Measurements from ENCODE around the gene GNAL.

Gene GNAL

GRCh38 chr18:11877497-11878135 lies 188.6 kb downstream of the GNAL start:
- no peak overlapping the region for H3K4me2 ChIP-seq (ENCODE audit: low read depth, low read length, poor library complexity, severe bottlenecking)
- no peak for TF ChIP-seq EZH2phosphoT487 (conservative IDR thresholded peaks at IDR 0.05; ENCODE audit: low read length)
- TF ChIP-seq, protein P1, sequence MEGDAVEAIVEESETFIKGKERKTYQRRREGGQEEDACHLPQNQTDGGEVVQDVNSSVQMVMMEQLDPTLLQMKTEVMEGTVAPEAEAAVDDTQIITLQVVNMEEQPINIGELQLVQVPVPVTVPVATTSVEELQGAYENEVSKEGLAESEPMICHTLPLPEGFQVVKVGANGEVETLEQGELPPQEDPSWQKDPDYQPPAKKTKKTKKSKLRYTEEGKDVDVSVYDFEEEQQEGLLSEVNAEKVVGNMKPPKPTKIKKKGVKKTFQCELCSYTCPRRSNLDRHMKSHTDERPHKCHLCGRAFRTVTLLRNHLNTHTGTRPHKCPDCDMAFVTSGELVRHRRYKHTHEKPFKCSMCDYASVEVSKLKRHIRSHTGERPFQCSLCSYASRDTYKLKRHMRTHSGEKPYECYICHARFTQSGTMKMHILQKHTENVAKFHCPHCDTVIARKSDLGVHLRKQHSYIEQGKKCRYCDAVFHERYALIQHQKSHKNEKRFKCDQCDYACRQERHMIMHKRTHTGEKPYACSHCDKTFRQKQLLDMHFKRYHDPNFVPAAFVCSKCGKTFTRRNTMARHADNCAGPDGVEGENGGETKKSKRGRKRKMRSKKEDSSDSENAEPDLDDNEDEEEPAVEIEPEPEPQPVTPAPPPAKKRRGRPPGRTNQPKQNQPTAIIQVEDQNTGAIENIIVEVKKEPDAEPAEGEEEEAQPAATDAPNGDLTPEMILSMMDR (IDR thresholded peaks at IDR 0.05; ENCODE audit: insufficient read depth, low read length, poor library complexity, severe bottlenecking), result no peak
- no peak overlapping the region for H3K9ac ChIP-seq (ENCODE audit: low read length)

DNA sequence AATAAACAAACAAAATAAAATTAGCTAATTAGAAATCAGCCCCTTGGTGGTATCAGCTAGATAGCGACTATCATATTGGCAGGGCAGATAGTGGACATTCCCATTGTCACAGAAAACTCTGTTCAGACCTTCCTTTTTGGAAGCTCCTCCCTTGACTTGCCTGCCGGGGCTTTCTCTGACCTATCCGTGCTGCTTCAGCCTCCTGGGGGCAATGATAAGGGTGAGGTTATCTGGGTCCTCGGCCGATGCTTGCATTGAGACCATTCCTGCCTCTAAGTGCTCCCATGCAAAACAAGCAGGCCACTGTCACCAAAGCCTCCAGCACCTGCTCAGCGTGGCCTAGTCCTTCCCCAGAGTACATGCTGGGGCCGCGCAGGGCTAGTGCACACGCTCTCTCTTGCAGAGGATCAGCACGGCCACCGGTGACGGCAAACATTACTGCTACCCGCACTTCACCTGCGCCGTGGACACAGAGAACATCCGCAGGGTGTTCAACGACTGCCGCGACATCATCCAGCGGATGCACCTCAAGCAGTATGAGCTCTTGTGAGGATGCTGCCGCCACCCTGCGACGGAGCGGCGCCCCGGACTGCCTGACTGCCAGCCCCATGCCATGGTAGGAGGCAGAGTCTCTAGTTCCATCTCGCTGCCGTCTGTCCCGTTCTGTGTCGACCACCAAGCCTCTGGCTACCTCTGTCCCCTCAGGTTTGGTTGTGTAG lies 191.7 kb downstream of the GNAL start:
- TF ChIP-seq EZH2phosphoT487 (conservative IDR thresholded peaks at IDR 0.05; ENCODE audit: low read length), result no peak
- TF ChIP-seq, protein P1 (IDR thresholded peaks at IDR 0.05; ENCODE audit: insufficient read depth, low read length, poor library complexity, severe bottlenecking), result no peak
- H3F3A ChIP-seq (ENCODE audit: insufficient read depth), result no peaks in the 10 kb centered on the region
- H3K4me3 ChIP-seq (ENCODE audit: insufficient read depth, low read length, poor library complexity, severe bottlenecking), result no peak overlapping the region
- H3K4me2 ChIP-seq (ENCODE audit: low read depth, low read length, poor library complexity, severe bottlenecking), result no peak overlapping the region
- H3K27me3 ChIP-seq (ENCODE audit: low read length), result no peaks in the 10 kb centered on the region
- H3K27ac ChIP-seq (ENCODE audit: low read depth, low read length), result no peak overlapping the region
- no peaks in the 10 kb centered on the region for H3K9me3 ChIP-seq (ENCODE audit: insufficient read depth, low read length)
- H3K79me2 ChIP-seq (ENCODE audit: insufficient read depth, low read length), result no peaks in the 10 kb centered on the region
- no peaks in the 10 kb centered on the region for H4K20me1 ChIP-seq (ENCODE audit: low read depth, low read length)
- H3K9ac ChIP-seq (ENCODE audit: low read length), result no peak overlapping the region
- no peaks in the 10 kb centered on the region for H3K36me3 ChIP-seq (ENCODE audit: low read length)
- no peak overlapping the region for H2AFZ ChIP-seq (ENCODE audit: low read depth, low read length, severe bottlenecking)
- H3K9me2 ChIP-seq (replicated peaks; ENCODE audit: insufficient read depth, low read length), result no peaks in the 10 kb centered on the region

More at GRCh38 chr18:11877497-11878135, 188.6 kb downstream of the GNAL start:
- Histone ChIP-seq H4K20me1 (ENCODE audit: low read depth, low read length) (no peaks in the 10 kb centered on the region), H3K4me3 (ENCODE audit: insufficient read depth, low read length, poor library complexity, severe bottlenecking) (no peak overlapping the region), H3F3A (ENCODE audit: insufficient read depth) (no peaks in the 10 kb centered on the region), H3K27ac (ENCODE audit: low read depth, low read length) (no peak overlapping the region), H2AFZ (ENCODE audit: low read depth, low read length, severe bottlenecking) (no peak overlapping the region), H3K36me3 (ENCODE audit: low read length) (no peaks in the 10 kb centered on the region), H3K9me2 (replicated peaks; ENCODE audit: insufficient read depth, low read length) (no peaks in the 10 kb centered on the region), H3K27me3 (ENCODE audit: low read length) (no peaks in the 10 kb centered on the region), H3K9me3 (ENCODE audit: insufficient read depth, low read length) (no peaks in the 10 kb centered on the region), H3K79me2 (ENCODE audit: insufficient read depth, low read length) (no peaks in the 10 kb centered on the region)

- Histone ChIP-seq H3K4me2 (ENCODE audit: low read depth, low read length, poor library complexity, severe bottlenecking) (peak overlapping the region; percentile 40), H3K36me3 (ENCODE audit: low read length) (no peaks in the 10 kb centered on the region), H3K27ac (ENCODE audit: low read depth, low read length) (no peak overlapping the region), H3K9ac (ENCODE audit: low read length) (no peak overlapping the region), H3K27me3 (ENCODE audit: low read length) (no peaks in the 10 kb centered on the region), H3K9me2 (replicated peaks; ENCODE audit: insufficient read depth, low read length) (no peaks in the 10 kb centered on the region), H3K79me2 (ENCODE audit: insufficient read depth, low read length) (no peaks in the 10 kb centered on the region), H3K9me3 (ENCODE audit: insufficient read depth, low read length) (no peaks in the 10 kb centered on the region), H4K20me1 (ENCODE audit: low read depth, low read length) (no peaks in the 10 kb centered on the region), H3F3A (ENCODE audit: insufficient read depth) (no peaks in the 10 kb centered on the region), H2AFZ (ENCODE audit: low read depth, low read length, severe bottlenecking) (no peak overlapping the region), H3K4me3 (ENCODE audit: insufficient read depth, low read length, poor library complexity, severe bottlenecking) (no peak overlapping the region)
- TF ChIP-seq EZH2phosphoT487 (conservative IDR thresholded peaks at IDR 0.05; ENCODE audit: low read length), result no peak
- TF ChIP-seq, protein P1 (IDR thresholded peaks at IDR 0.05; ENCODE audit: insufficient read depth, low read length, poor library complexity, severe bottlenecking), result no peak
Measured at GRCh38 chr18:11882636-11883035, 193.6 kb downstream of the GNAL start.
